Measurements from ENCODE around the gene KCNMA1.

Gene KCNMA1

GRCh38 chr10:77210645-77211044 is 427.0 kb downstream of the KCNMA1 start:
- in situ Hi-C loops (cut with HindIII; ENCODE audit: low sequenced_read_pairs): no loop called here
- no peak for DNase-seq (ENCODE audit: low read depth, low spot score)
- no peak overlapping the region for H3K4me3 ChIP-seq (ENCODE audit: low read depth, low read length)
- TF ChIP-seq CTCF (IDR thresholded peaks at IDR 0.05; ENCODE audit: low read depth, low read length): no peak

- in situ Hi-C loops (cut with HindIII; ENCODE audit: low sequenced_read_pairs): no loop called here
- no peak for TF ChIP-seq CTCF (IDR thresholded peaks at IDR 0.05; ENCODE audit: low read depth, low read length)
- H3K4me3 ChIP-seq (ENCODE audit: low read depth, low read length): no peak overlapping the region
- DNase-seq (ENCODE audit: low read depth, low spot score): no peak
Measured at GRCh38 chr10:77208684-77209256, 428.8 kb downstream of the KCNMA1 start.

- no peak for DNase-seq (ENCODE audit: low read depth, low spot score)
- in situ Hi-C loops (cut with HindIII; ENCODE audit: low sequenced_read_pairs): no loop called here
Measured at GRCh38 chr10:77207828-77208185, 429.8 kb downstream of the KCNMA1 start.

GRCh38 chr10:77207182-77207827 is 430.3 kb downstream of the KCNMA1 start:
- in situ Hi-C loops (cut with HindIII; ENCODE audit: low sequenced_read_pairs): no loop called here

More at GRCh38 chr10:77207828-77208185, 429.8 kb downstream of the KCNMA1 start:
- no peak overlapping the region for H3K4me3 ChIP-seq (ENCODE audit: low read depth, low read length)
- no peak for TF ChIP-seq CTCF (IDR thresholded peaks at IDR 0.05; ENCODE audit: low read depth, low read length)

GRCh38 chr10:77205135-77205534 is 432.5 kb downstream of the KCNMA1 start:
- no peak for TF ChIP-seq CTCF (IDR thresholded peaks at IDR 0.05; ENCODE audit: low read depth, low read length)
- no peak overlapping the region for H3K4me3 ChIP-seq (ENCODE audit: low read depth, low read length)
- in situ Hi-C loops (cut with HindIII; ENCODE audit: low sequenced_read_pairs): no loop called here
- DNase-seq (ENCODE audit: low read depth, low spot score): no peak

More at GRCh38 chr10:77207182-77207827, 430.3 kb downstream of the KCNMA1 start:
- DNase-seq (ENCODE audit: low read depth, low spot score): no peak
- H3K4me3 ChIP-seq (ENCODE audit: low read depth, low read length): no peak overlapping the region
- no peak for TF ChIP-seq CTCF (IDR thresholded peaks at IDR 0.05; ENCODE audit: low read depth, low read length)

GRCh38 chr10:77204171-77204570 is 433.4 kb downstream of the KCNMA1 start:
- in situ Hi-C loops (cut with HindIII; ENCODE audit: low sequenced_read_pairs): no loop called here
- TF ChIP-seq CTCF (IDR thresholded peaks at IDR 0.05; ENCODE audit: low read depth, low read length): no peak

More at GRCh38 chr10:77204171-77204570, 433.4 kb downstream of the KCNMA1 start:
- H3K4me3 ChIP-seq (ENCODE audit: low read depth, low read length): no peak overlapping the region
- no peak for DNase-seq (ENCODE audit: low read depth, low spot score)
